ENCODE data around the gene GMCL2.

The GMCL2 gene

GRCh38 chr5:178223196-178223773 is 36.1 kb upstream of the GMCL2 start:
- H3K4me3 ChIP-seq: no peak overlapping the region
- no peak overlapping the region for H3K9ac ChIP-seq
- H3K9me3 ChIP-seq: no peaks in the 10 kb centered on the region
- H3K27me3 ChIP-seq: no peaks in the 10 kb centered on the region
- no peaks in the 10 kb centered on the region for H3K4me1 ChIP-seq
- H3K36me3 ChIP-seq: peaks cover 95% of the 10 kb centered on the region
- H3K4me2 ChIP-seq: no peak overlapping the region
- no peak overlapping the region for H3K27ac ChIP-seq
- TF ChIP-seq Cebpa-rat (IDR thresholded peaks at IDR 0.05): no peak
- H4K20me1 ChIP-seq: peaks cover 83% of the 10 kb centered on the region

GRCh38 chr5:178222292-178222691 is 35.1 kb upstream of the GMCL2 start:
- no peak overlapping the region for H3K27ac ChIP-seq
- H3K9ac ChIP-seq: no peak overlapping the region
- no peak overlapping the region for H3K4me3 ChIP-seq
- no peak for TF ChIP-seq Cebpa-rat (IDR thresholded peaks at IDR 0.05)
- H3K4me1 ChIP-seq: no peaks in the 10 kb centered on the region
- H4K20me1 ChIP-seq: peaks cover 77% of the 10 kb centered on the region
- H3K36me3 ChIP-seq: peaks cover 92% of the 10 kb centered on the region
- H3K4me2 ChIP-seq: no peak overlapping the region
- H3K27me3 ChIP-seq: no peaks in the 10 kb centered on the region
- no peaks in the 10 kb centered on the region for H3K9me3 ChIP-seq

GRCh38 chr5:178221853-178222252 is 34.7 kb upstream of the GMCL2 start:
- H3K9ac ChIP-seq: no peak overlapping the region
- H3K4me1 ChIP-seq: no peaks in the 10 kb centered on the region
- H3K27me3 ChIP-seq: no peaks in the 10 kb centered on the region
- no peak overlapping the region for H3K4me3 ChIP-seq
- no peak for TF ChIP-seq Cebpa-rat (IDR thresholded peaks at IDR 0.05)
- H3K4me2 ChIP-seq: no peak overlapping the region
- peaks cover 92% of the 10 kb centered on the region for H3K36me3 ChIP-seq
- H3K27ac ChIP-seq: no peak overlapping the region
- no peaks in the 10 kb centered on the region for H3K9me3 ChIP-seq
- peaks cover 73% of the 10 kb centered on the region for H4K20me1 ChIP-seq

GRCh38 chr5:178221282-178221681 is 34.1 kb upstream of the GMCL2 start:
- H3K27ac ChIP-seq: no peak overlapping the region

GRCh38 chr5:178218827-178219226 is 31.7 kb upstream of the GMCL2 start:
- H3K9me3 ChIP-seq: no peaks in the 10 kb centered on the region

More at GRCh38 chr5:178221282-178221681, 34.1 kb upstream of the GMCL2 start:
- Histone ChIP-seq H3K4me1 (no peaks in the 10 kb centered on the region; the same call in 1 of the 2 replicates), H3K4me3 (no peak overlapping the region), H3K9me3 (no peaks in the 10 kb centered on the region), H3K9ac (no peak overlapping the region), H4K20me1 (peaks cover 79% of the 10 kb centered on the region), H3K27me3 (no peaks in the 10 kb centered on the region), H3K36me3 (peaks cover 92% of the 10 kb centered on the region), H3K4me2 (no peak overlapping the region)
- TF ChIP-seq Cebpa-rat (IDR thresholded peaks at IDR 0.05): no peak

GRCh38 chr5:178218237-178218776 is 31.1 kb upstream of the GMCL2 start:
- no peak overlapping the region for H3K9ac ChIP-seq
- no peak overlapping the region for H3K4me3 ChIP-seq
- TF ChIP-seq Cebpa-rat (IDR thresholded peaks at IDR 0.05): no peak
- H4K20me1 ChIP-seq: peaks cover 84% of the 10 kb centered on the region
- H3K36me3 ChIP-seq: peaks cover 92% of the 10 kb centered on the region
- H3K27ac ChIP-seq: no peak overlapping the region
- no peaks in the 10 kb centered on the region for H3K9me3 ChIP-seq
- no peaks in the 10 kb centered on the region for H3K27me3 ChIP-seq
- H3K4me2 ChIP-seq: no peak overlapping the region
- H3K4me1 ChIP-seq: peaks cover 10% of the 10 kb centered on the region; the same call in 1 of the 2 replicates

More at GRCh38 chr5:178218827-178219226, 31.7 kb upstream of the GMCL2 start:
- H3K4me3 ChIP-seq: no peak overlapping the region
- H3K27ac ChIP-seq: no peak overlapping the region
- peaks cover 7% of the 10 kb centered on the region; the same call in 1 of the 2 replicates for H3K4me1 ChIP-seq
- peaks cover 84% of the 10 kb centered on the region for H4K20me1 ChIP-seq
- no peak for TF ChIP-seq Cebpa-rat (IDR thresholded peaks at IDR 0.05)
- H3K27me3 ChIP-seq: no peaks in the 10 kb centered on the region
- H3K36me3 ChIP-seq: peaks cover 92% of the 10 kb centered on the region
- H3K9ac ChIP-seq: no peak overlapping the region
- no peak overlapping the region for H3K4me2 ChIP-seq

- H3K9me3 ChIP-seq: no peaks in the 10 kb centered on the region
- no peak overlapping the region for H3K27ac ChIP-seq
- peaks cover 84% of the 10 kb centered on the region for H4K20me1 ChIP-seq
- H3K27me3 ChIP-seq: no peaks in the 10 kb centered on the region
- H3K4me1 ChIP-seq: peaks cover 10% of the 10 kb centered on the region; the same call in 1 of the 2 replicates
- H3K9ac ChIP-seq: no peak overlapping the region
- no peak for TF ChIP-seq Cebpa-rat (IDR thresholded peaks at IDR 0.05)
- no peak overlapping the region for H3K4me3 ChIP-seq
- H3K4me2 ChIP-seq: no peak overlapping the region
- peaks cover 92% of the 10 kb centered on the region for H3K36me3 ChIP-seq
Observed at GRCh38 chr5:178216779-178217178, 29.6 kb upstream of the GMCL2 start.

- H3K4me1 ChIP-seq: peaks cover 10% of the 10 kb centered on the region; the same call in 1 of the 2 replicates
- H4K20me1 ChIP-seq: peaks cover 84% of the 10 kb centered on the region
- peaks cover 92% of the 10 kb centered on the region for H3K36me3 ChIP-seq
- TF ChIP-seq Cebpa-rat (IDR thresholded peaks at IDR 0.05): no peak
- no peak overlapping the region for H3K9ac ChIP-seq
- no peak overlapping the region for H3K4me3 ChIP-seq
- H3K27ac ChIP-seq: no peak overlapping the region
- no peaks in the 10 kb centered on the region for H3K27me3 ChIP-seq
- no peak overlapping the region for H3K4me2 ChIP-seq
- H3K9me3 ChIP-seq: no peaks in the 10 kb centered on the region
Observed at GRCh38 chr5:178216088-178216534, 28.9 kb upstream of the GMCL2 start.

GRCh38 chr5:178215280-178216002 is 28.3 kb upstream of the GMCL2 start:
- Histone ChIP-seq H3K27me3 (no peaks in the 10 kb centered on the region), H4K20me1 (peaks cover 84% of the 10 kb centered on the region), H3K4me1 (peaks cover 10% of the 10 kb centered on the region; the same call in 1 of the 2 replicates), H3K9ac (no peak overlapping the region), H3K27ac (no peak overlapping the region), H3K9me3 (no peaks in the 10 kb centered on the region), H3K36me3 (peaks cover 92% of the 10 kb centered on the region), H3K4me2 (no peak overlapping the region), H3K4me3 (no peak overlapping the region)
- no peak for TF ChIP-seq Cebpa-rat (IDR thresholded peaks at IDR 0.05)
